Stimulated activated CD8-positive, alpha-beta memory T cell treated with anti-CD3 and anti-CD28 coated beads, Interleukin-12 subunit alpha, Interleukin-12 subunit beta, amount 100 ng/mL, for 24 hours (primary cell): Measurements from ENCODE around the gene ENKD1.

Source experiments
- DNase-seq: peaks from one replicate; pipeline ENCODE4 v3.0.0-alpha.2; 2020; ENCODE audit errors: extremely low read depth

ENKD1 gene

GRCh38 chr16:67650023-67650422, 16.5 kb downstream of the ENKD1 start:
- DNase-seq, result no peak

GRCh38 chr16:67649494-67649931, 17.0 kb downstream of the ENKD1 start:
- no peak for DNase-seq

- DNase-seq, result no peak
Observed at GRCh38 chr16:67648764-67649407, 17.7 kb downstream of the ENKD1 start.

GRCh38 chr16:67648088-67648763, 18.3 kb downstream of the ENKD1 start:
- no peak for DNase-seq

GRCh38 chr16:67647681-67648080, 18.9 kb downstream of the ENKD1 start:
- DNase-seq, result no peak

GRCh38 chr16:67647111-67647651, 19.4 kb downstream of the ENKD1 start:
- DNase-seq, result no peak

- DNase-seq, result no peak
Observed at GRCh38 chr16:67645397-67646121, 21.0 kb downstream of the ENKD1 start.

GRCh38 chr16:67644038-67644437, 22.5 kb downstream of the ENKD1 start:
- no peak for DNase-seq

- no peak for DNase-seq
Observed at GRCh38 chr16:67641779-67642708, 24.5 kb downstream of the ENKD1 start.

- DNase-seq, result no peak
Observed at GRCh38 chr16:67637625-67638024, 28.9 kb downstream of the ENKD1 start.

GRCh38 chr16:67636713-67637112, 29.8 kb downstream of the ENKD1 start:
- DNase-seq, result no peak

GRCh38 chr16:67632415-67633172, 34.0 kb downstream of the ENKD1 start:
- DNase-seq, result no peak

GRCh38 chr16:67628216-67628615, 38.3 kb downstream of the ENKD1 start:
- no peak for DNase-seq

- DNase-seq, result no peak
Observed at GRCh38 chr16:67613808-67614207, 52.7 kb downstream of the ENKD1 start.
